HG03064 (cell line): ENCODE results near the gene OLIG2.

Experiments
- ATAC-seq: cut with Tn5 transposase; IDR thresholded peaks from one replicate; pipeline ENCODE4 v1.9.1; 2021; ENCODE audit warnings: low read depth; ENCODE audit not compliant: unreplicated experiment

The OLIG2 gene

GRCh38 chr21:33032434-33033047 lies 6.8 kb downstream of the OLIG2 start:
- ATAC-seq, result no peak

GRCh38 chr21:33033094-33033951 lies 7.6 kb downstream of the OLIG2 start:
- ATAC-seq, result no peak

- ATAC-seq, result no peak
These were observed 8.3 kb downstream of the OLIG2 start for GRCh38 chr21:33033961-33034413.

GRCh38 chr21:33035147-33035546 lies 9.4 kb downstream of the OLIG2 start:
- no peak for ATAC-seq

- ATAC-seq, result no peak
These were observed 10.9 kb downstream of the OLIG2 start for GRCh38 chr21:33036430-33037162.

- no peak for ATAC-seq
These were observed 11.8 kb downstream of the OLIG2 start for GRCh38 chr21:33037501-33037900.

GRCh38 chr21:33039536-33039935 lies 13.8 kb downstream of the OLIG2 start:
- no peak for ATAC-seq

- no peak for ATAC-seq
These were observed 14.5 kb downstream of the OLIG2 start for GRCh38 chr21:33040215-33040614.

- no peak for ATAC-seq
These were observed 16.2 kb downstream of the OLIG2 start for GRCh38 chr21:33041981-33042380.

GRCh38 chr21:33042812-33043211 lies 17.1 kb downstream of the OLIG2 start:
- ATAC-seq, result no peak

- ATAC-seq, result no peak
These were observed 20.7 kb downstream of the OLIG2 start for GRCh38 chr21:33046455-33046854.

GRCh38 chr21:33047231-33047630 lies 21.5 kb downstream of the OLIG2 start:
- no peak for ATAC-seq

- no peak for ATAC-seq
These were observed 26.2 kb downstream of the OLIG2 start for GRCh38 chr21:33051925-33052324.

GRCh38 chr21:33053951-33054350 lies 28.2 kb downstream of the OLIG2 start:
- ATAC-seq, result no peak

- ATAC-seq, result no peak
These were observed 30.3 kb downstream of the OLIG2 start for GRCh38 chr21:33055991-33056390.

GRCh38 chr21:33057385-33057940 lies 31.7 kb downstream of the OLIG2 start:
- no peak for ATAC-seq

GRCh38 chr21:33058527-33058926 lies 32.8 kb downstream of the OLIG2 start:
- no peak for ATAC-seq

- ATAC-seq, result no peak
These were observed 33.2 kb downstream of the OLIG2 start for GRCh38 chr21:33058957-33059356.

GRCh38 chr21:33059380-33059841 lies 33.7 kb downstream of the OLIG2 start:
- ATAC-seq, result no peak

- ATAC-seq, result no peak
These were observed 35.5 kb downstream of the OLIG2 start for GRCh38 chr21:33061233-33061632.

GRCh38 chr21:33063375-33063883 lies 37.7 kb downstream of the OLIG2 start:
- no peak for ATAC-seq
